ENCODE measurements around the gene GDF11.
A peak's percentile ranks its signal among the peaks of the same experiment; 100 is the strongest.

Gene GDF11

DNA sequence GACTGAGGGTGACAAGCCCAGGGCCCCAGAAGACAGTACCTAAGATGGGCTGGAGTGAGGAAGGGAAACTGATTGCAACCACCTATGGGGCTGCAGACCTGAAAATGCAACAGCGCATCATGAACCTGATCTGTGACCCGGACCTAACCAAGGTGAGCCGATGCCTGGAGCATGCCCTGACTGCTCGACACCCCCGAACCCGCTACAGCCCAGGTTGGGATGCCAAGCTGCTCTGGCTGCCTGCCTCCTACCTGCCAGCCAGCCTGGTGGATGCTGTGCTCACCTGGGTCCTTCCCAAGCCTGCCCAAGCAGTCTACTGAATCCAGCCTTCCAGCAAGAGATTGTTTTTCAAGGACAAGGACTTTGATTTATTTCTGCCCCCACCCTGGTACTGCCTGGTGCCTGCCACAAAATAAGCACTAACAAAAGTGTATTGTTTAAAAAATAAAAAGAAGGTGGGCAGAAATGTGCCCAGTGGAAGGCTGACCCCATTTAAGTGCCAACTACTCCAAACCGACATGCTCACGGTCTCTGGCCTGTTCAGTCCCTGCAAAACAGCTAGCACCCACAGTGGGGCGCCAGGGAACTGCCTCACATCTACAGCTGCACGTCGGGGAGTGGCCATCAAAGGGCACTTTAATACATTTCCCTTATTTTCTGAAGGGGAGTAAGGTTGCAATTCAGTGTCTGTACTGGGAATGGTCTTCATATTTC, 18.5 kb upstream of the GDF11 start:
- DNase-seq: peak; percentile 73 to 75

DNA sequence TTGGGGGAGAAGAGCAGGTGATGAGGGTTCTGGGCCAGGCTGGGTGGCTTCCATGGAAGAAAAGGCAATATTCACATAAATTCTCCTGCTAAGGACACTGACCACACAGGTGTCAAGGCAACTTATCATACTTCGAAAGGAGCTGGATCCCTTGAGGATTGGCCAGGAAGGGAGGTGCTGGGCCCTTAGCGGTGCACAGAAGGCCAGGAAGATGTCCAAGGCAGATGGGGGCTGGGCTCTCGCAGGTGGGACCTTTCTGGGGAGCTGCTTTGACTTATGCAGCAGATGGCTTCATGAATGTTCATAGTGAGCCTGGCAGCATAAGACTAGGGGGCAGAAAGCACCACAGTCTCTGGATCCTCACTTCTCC, 18.0 kb upstream of the GDF11 start:
- no peak for DNase-seq

- no peak for DNase-seq
Measured at GRCh38 chr12:55725556-55725955, 17.4 kb upstream of the GDF11 start.

- DNase-seq: no peak
Measured at GRCh38 chr12:55726971-55727370, 16.0 kb upstream of the GDF11 start.

GRCh38 chr12:55727643-55728185, 15.2 kb upstream of the GDF11 start:
- no peak for DNase-seq

GRCh38 chr12:55728186-55728938, 14.6 kb upstream of the GDF11 start:
- peak in 1 of 2 donors; percentile 38 for DNase-seq

DNA sequence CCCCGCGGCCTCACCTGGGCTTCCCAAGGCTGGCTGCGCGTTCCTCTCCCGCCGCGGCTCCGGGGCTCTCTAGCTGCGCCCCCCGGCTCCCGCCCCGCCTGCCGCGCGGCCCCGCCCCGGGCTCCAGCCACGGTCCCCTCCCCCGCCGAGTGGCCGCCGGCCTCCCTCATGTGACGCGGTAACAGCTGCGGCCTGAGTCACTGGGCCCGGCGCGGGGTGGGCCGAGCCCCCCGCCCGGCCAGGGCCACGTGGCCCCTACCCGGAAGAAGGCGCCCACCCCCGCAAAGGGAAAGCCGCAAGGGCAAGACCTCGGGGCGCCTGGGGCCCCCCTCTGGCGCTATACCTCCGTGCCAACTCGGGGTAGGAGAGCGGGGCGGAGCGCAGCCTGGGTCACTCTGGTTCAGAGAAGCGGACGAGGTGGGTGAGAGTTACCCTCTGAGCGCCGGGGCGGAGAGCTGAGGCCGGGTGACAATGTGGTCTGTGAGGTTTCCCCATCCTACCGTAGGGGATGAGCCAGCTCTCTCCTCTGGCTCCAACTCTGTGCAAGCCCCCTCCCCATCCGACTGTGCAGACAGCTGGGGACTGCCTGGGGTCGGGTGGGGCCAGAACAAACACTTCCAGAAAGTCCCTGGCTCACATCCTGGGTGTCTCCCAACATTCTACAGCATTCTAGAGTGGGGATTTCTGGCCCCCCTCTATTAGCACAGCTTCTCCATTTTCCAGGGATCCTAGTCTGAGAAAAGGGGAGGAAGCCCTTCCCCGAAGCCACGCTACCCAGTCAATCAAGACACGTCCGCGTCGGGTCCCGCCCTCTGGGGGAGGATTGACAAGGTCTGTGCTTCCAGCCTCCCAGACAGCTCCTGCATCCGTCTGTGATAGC, 13.7 kb upstream of the GDF11 start, which contains the start of gene CD63:
Gene CD63 (minus strand): TSS at position 71 of the 880 bp plus-strand sequence. CDS start 668 bp downstream, outside the sequence.
- peak; percentile 59 to 63 for DNase-seq

DNA sequence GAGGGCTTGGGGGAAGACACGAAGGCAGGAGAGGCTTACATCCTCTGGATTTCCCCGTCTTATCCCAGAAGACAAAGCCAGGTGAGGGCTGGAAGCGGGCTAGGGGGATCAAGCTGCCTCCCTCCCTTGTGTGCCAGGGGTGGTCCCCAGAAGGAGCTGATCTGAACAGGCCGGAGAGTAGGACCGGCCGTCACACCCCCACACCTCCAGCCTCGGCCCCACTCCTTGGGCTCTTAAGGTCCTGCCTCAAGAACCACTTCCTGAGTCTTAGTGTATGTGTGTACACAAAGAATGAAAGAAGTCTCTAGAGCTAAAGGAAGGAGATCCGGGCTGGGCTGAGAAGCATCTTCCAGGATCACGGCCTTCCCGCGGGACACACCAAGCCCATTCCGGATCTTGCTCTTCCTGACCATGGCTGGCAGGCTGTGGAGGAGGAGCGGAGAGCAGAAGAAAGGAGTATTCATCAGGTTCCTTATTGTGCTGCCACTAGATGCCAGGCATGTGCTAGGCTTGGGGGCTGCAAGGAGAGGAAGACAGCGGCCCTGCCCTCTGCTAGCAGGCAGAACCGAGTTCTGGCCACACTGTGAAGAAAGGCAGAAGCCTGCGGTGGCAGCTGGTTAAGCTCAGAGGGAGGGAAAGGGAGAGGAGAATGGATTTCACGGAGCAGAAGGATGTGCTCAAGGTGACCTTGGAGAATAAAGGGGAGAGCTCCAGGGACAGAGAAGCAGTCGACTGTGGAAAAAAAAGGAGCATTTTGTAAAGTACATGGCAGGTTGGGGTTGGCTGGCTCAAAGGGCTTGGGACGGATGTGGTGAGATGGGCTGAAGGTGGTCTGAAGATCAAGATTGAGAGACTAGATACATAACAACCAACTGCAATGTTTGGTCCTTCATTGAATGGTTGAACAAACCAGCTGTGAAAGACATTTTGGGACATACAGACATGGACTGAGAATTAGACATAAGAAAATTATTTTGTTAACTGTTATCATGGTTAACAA, 12.8 kb upstream of the GDF11 start:
- peak; percentile 37 to 40 for DNase-seq

- no peak for DNase-seq
Measured at GRCh38 chr12:55732288-55732687, 10.6 kb upstream of the GDF11 start.

- DNase-seq: no peak
Measured at GRCh38 chr12:55733021-55733555, 9.8 kb upstream of the GDF11 start.

GRCh38 chr12:55733858-55734257, 9.1 kb upstream of the GDF11 start:
- DNase-seq: no peak

DNA sequence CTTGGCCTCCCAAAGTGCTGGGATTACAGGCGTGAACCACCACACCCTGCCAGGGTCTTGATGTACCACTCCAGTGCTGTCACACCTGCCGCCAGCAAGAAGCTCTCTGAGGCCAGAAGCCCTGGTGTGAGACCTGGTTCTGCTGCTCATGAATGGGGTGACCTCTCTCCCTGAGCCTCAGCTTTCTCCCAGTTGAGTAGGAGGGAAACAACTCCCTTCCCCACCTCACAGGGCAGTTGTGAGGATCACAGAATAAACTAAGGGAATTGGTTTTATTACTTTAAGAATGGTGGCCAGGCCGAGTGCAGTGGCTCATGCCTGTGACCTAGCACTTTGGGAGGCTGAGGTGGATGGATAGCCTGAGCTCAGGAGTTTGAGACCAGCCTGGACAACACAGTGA, 8.3 kb upstream of the GDF11 start:
- DNase-seq: no peak

GRCh38 chr12:55736076-55736475, 6.8 kb upstream of the GDF11 start:
- DNase-seq: no peak

- DNase-seq: peak; percentile 67 to 68
Measured at GRCh38 chr12:55736780-55737580, 5.9 kb upstream of the GDF11 start.

DNA sequence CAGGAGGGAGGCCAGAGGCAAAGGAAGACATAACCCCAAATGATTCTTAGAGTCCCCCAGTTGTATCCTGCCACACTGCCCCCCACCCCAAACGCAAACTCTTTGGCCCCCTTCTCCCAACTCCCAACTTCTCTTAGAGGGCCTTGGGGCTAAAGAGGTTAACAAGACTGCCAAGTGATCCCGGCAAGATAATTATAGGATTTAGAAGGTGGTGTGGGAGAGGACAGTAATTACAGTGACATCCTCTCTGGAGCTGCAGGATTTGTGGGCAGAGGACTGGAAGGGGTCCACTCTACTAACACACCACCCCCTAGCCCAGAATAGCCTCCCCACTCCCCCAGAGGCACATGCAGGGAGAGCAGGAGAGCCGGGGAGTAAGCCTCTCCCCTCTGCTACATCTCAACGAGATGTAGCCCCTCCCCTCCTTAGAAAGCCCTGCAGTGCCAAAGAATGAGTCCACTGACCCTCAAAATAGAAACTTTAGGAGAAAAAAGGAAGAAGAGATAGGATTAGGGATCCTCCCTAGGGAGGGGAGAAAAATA, 5.3 kb upstream of the GDF11 start:
- DNase-seq: no peak

DNA sequence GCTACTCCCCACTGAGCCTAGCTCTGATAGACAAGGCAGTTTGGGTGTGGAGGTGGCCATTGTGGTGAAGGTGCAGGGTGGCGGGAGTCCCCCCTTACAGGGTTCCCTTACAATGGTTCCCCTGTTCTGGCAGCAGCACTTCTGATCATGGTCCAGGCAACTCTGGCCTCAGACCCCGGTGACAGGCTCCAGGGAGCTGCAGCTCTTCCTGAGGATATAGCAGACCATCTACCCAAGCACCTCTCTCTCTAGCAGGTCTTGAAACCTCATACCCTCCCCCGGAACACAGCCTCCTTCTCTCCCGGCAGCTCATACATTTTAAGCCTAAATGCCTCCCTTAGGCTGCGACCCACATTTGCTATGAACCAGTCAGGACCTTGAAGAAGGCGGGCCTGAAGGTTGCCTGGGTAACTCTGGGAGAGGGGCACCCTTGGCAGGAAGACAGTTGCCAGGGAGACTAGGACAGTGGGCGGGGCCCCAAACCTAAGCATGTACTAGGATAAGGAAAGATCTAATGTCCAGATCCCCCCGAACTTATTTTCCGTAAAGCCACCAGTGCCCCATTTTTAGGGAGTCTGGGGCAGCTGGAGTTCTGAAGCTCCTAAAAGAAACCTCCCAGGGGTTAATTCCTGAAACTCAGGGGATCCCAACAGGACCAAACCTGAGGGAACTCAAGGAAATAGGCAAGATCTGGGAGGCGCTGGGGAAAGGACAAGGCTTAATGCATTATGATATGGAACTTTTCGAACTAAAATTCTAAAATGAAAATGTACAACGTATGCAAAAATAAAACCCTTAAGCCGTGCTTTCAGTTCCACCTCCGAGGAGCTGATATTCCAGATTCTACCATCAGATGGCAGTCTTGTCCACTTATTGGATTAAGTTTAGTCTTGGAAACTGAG, 4.5 kb upstream of the GDF11 start:
- DNase-seq: peak; percentile 82 to 91

DNA sequence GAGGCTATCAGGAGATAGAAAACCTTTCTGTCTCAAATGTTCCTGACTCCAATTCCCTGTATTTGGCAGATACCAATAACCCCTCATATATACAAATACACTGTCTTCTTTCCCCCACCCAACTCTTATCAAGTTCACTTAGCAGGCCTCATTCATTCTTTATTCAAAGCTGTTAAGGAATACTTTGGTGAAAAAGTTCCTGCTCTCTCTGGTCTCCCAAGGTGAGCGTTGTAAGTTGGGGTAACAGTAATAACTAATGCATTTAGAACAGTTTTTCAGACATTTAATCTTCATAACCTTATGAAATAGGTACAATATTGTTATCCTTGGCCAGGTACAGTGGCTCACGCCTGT, 3.9 kb upstream of the GDF11 start:
- DNase-seq: no peak

GRCh38 chr12:55741931-55742680, 816 bp upstream of the GDF11 start:
- no peak for DNase-seq
